GM23248 (cell line): Measurements from ENCODE around the gene PIP5K1B. TPM values are rescaled to one million over a fixed set of nuclear protein-coding genes. Genes with fewer than 3 reads are reported as not detected.
"Not testable (repeated sequence)": the region's sequence is repeated elsewhere in the genome, so short reads cannot be mapped to it uniquely, and the experiment has no call there.

ENCODE experiments used
- DNase-seq: peaks from one replicate; pipeline ENCODE4 v3.0.0-alpha.2; 2015
- H2AFZ ChIP-seq: fragments of 200-600 bp; sonication (generic); 2 replicates; pipeline ENCODE4 v1.6.1; 2016; ENCODE audit warnings: antibody characterized with exemption
- H3F3A ChIP-seq: fragments of 200-600 bp; sonication (generic); 2 replicates; pipeline ENCODE4 v1.6.1; 2016; ENCODE audit warnings: mild to moderate bottlenecking, antibody characterized with exemption, mixed run types; ENCODE audit not compliant: insufficient read depth
- H3K27ac ChIP-seq: fragments of 200-600 bp; sonication (generic); 2 replicates; pipeline ENCODE4 v1.5.1; 2016; ENCODE audit warnings: mild to moderate bottlenecking
- H3K27me3 ChIP-seq: fragments of 200-600 bp; sonication (generic); replicated peaks from 2 replicates; pipeline ENCODE4 v1.6.1; 2016; ENCODE audit warnings: mild to moderate bottlenecking; ENCODE audit not compliant: insufficient read depth
- H3K36me3 ChIP-seq: fragments of 200-600 bp; sonication (generic); 2 replicates; pipeline ENCODE4 v1.6.1; 2016; ENCODE audit warnings: low read depth, mild to moderate bottlenecking
- H3K4me1 ChIP-seq: fragments of 200-600 bp; sonication (generic); 2 replicates; pipeline ENCODE4 v1.6.1; 2016; ENCODE audit warnings: mild to moderate bottlenecking; ENCODE audit not compliant: insufficient read depth
- H3K4me2 ChIP-seq: fragments of 200-600 bp; sonication (generic); one replicate; pipeline ENCODE4 v1.6.1; 2016; ENCODE audit warnings: mild to moderate bottlenecking; ENCODE audit not compliant: unreplicated experiment
- H3K4me3 ChIP-seq: fragments of 200-600 bp; sonication (generic); 2 replicates; pipeline ENCODE4 v1.5.1; 2016; ENCODE audit warnings: mild to moderate bottlenecking
- H3K79me2 ChIP-seq: fragments of 200-600 bp; sonication (generic); 2 replicates; pipeline ENCODE4 v1.6.1; 2016; ENCODE audit warnings: mild to moderate bottlenecking; ENCODE audit not compliant: insufficient read depth
- H3K9ac ChIP-seq: fragments of 200-600 bp; sonication (generic); 2 replicates; pipeline ENCODE4 v1.6.1; 2016; ENCODE audit warnings: mild to moderate bottlenecking
- H3K9me2 ChIP-seq: fragments of 200-600 bp; sonication (generic); 2 replicates; pipeline ENCODE4 v1.6.1; 2016; ENCODE audit warnings: mixed run types, mild to moderate bottlenecking, moderate library complexity; ENCODE audit not compliant: insufficient read depth
- H3K9me3 ChIP-seq: fragments of 200-600 bp; sonication (generic); one replicate; pipeline ENCODE4 v1.6.1; 2017; ENCODE audit warnings: low read depth
- H4K20me1 ChIP-seq: fragments of 200-600 bp; sonication (generic); 2 replicates; pipeline ENCODE4 v1.6.0; 2016; ENCODE audit not compliant: insufficient read depth
- EZH2 ChIP-seq: fragments of 200-600 bp; sonication (generic); IDR thresholded peaks from 2 replicates; pipeline ENCODE4 v1.6.1; 2018; ENCODE audit warnings: antibody characterized with exemption, mild to moderate bottlenecking; ENCODE audit not compliant: insufficient read depth, poor library complexity, severe bottlenecking
- EZH2phosphoT487 ChIP-seq: fragments of 200-600 bp; sonication (generic); IDR thresholded peaks from 2 replicates; pipeline ENCODE4 v1.6.1; 2018; ENCODE audit warnings: antibody characterized with exemption, moderate library complexity, mild to moderate bottlenecking, low read depth; ENCODE audit not compliant: insufficient read depth
- WGBS, 2 experiments: methylation state at CpG; one replicate each; pipeline ENCODE4 v1.1.6; 2015 to 2017; ENCODE audit warnings: low lambda C conversion rate in 2 of 2, low coverage in 1 of 2; ENCODE audit errors: missing lambda C conversion rate in 2 of 2; 5-methylcytosine and 5-hydroxymethylcytosine counted together
- in situ Hi-C: fragments of 300-500 bp; cut with MboI; formaldehyde crosslinking; loops from 2 replicates; pipeline ENCODE4 v1.15.0; 2020
- polyA plus RNA-seq: library from polyadenylated mRNA; unstranded; fragments of >200 nt; fragmentation: Nextera tagmentation; extraction: Ambion mirVana; gene quantifications from 2 replicates; pipeline ENCODE4 v1.2.1, GENCODE V29; 2016
- total RNA-seq: library from RNA; depleted of rRNA; stranded (reverse); fragments of >200 nt; shearing (Covaris generic); gene quantifications from 2 replicates; pipeline ENCODE4 v1.2.3, GENCODE V29; 2014

Gene PIP5K1B
- total and polyA plus RNA-seq, 2 experiments from 2014 or later, result not detected

DNA sequence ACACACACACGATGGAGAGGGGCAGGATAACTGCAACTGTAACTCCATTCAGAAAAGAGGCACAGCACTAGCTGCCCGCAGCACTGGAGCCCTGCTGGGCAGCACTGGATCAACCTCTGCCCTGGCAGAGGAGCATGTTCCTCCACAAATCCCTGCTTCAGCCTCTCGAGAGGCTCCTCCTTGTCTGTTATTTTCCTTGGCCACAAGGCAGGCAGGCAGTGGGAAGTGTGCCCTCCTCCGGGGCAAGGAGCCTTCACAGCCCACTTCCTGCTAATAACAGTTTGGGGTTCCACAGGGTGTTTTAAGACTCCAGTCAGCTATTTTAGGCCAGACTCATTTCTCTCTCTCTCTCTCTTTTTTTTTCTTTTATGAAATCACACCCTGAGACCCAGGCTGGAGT lies 342.3 kb downstream of the PIP5K1B start:
- H2AFZ ChIP-seq, result no peak overlapping the region
- WGBS, 2 experiments, result 79 to 86% methylated on average over 4 of the region's 4 CpGs
- H3K4me2 ChIP-seq, result no peak overlapping the region

DNA sequence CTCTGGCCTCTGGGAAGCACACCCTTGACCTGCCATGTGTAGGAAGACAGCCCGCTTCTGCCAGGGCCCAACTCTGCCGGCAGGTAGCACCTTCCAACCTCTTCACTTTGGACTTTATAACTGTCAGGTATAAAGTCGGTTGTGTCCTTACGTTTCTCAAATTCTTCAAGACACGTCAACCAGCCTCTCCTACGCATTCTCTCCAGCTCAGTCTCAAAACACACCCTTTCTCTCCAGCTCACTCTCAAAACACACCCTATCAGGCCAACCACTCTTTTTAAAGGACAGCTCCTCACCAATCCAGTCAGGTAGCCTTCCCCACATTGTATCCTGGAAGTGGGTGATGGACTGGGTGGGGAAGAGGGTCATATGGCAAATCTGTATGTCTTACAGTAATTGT lies 344.1 kb downstream of the PIP5K1B start:
- 93 to 96% methylated on average over 6 of the region's 6 CpGs for WGBS, 2 experiments
- Histone ChIP-seq H3K4me3 (no peak overlapping the region), H3K27me3 (no peaks in the 10 kb centered on the region), H3K4me1 (peaks cover 6% of the 10 kb centered on the region; the same call in 1 of the 2 replicates), H3K4me2 (no peak overlapping the region), H3K9ac (no peak overlapping the region), H3K27ac (no peak overlapping the region), H3F3A (no peaks in the 10 kb centered on the region), H4K20me1 (no peaks in the 10 kb centered on the region), H3K36me3 (no peaks in the 10 kb centered on the region), H3K9me3 (no peaks in the 10 kb centered on the region), H3K9me2 (no peaks in the 10 kb centered on the region), H2AFZ (no peak overlapping the region), H3K79me2 (no peaks in the 10 kb centered on the region)
- no peak for DNase-seq
- in situ Hi-C loops, result no loop called here
- TF ChIP-seq EZH2phosphoT487 (no peak), EZH2 (no peak)

More for the DNA sequence above, 342.3 kb downstream of the PIP5K1B start:
- Histone ChIP-seq H3K4me1 (peaks cover 6% of the 10 kb centered on the region; the same call in 1 of the 2 replicates), H3K79me2 (no peaks in the 10 kb centered on the region), H3K9ac (no peak overlapping the region), H3K4me3 (no peak overlapping the region), H3F3A (no peaks in the 10 kb centered on the region), H4K20me1 (no peaks in the 10 kb centered on the region), H3K27ac (no peak overlapping the region), H3K9me3 (no peaks in the 10 kb centered on the region), H3K36me3 (no peaks in the 10 kb centered on the region), H3K9me2 (no peaks in the 10 kb centered on the region), H3K27me3 (no peaks in the 10 kb centered on the region)
- TF ChIP-seq EZH2phosphoT487 (no peak), EZH2 (no peak)
- no peak for DNase-seq
- in situ Hi-C loops, result no loop called here

DNA sequence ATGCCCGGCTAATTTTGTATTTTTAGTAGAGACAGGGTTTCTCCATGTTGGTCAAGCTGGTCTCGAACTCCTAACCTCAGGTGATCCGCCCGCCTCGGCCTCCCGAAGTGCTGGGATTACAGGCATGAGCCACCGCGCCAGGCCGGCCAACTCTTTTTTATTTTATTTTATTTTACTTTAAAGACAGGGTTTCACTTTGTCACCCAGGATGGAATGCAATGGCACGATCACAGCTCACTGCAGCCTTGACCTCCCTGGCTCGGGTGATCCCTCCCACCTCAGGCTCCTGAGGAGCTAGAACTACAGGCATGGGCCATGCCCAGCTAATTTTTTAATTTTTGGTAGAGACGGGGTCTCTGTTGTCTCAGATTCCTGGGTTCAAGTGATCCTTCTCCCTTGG lies 345.9 kb downstream of the PIP5K1B start:
- in situ Hi-C loops, H4K20me1 ChIP-seq, H3K36me3 ChIP-seq, H3F3A ChIP-seq, DNase-seq, H3K9ac ChIP-seq, H3K79me2 ChIP-seq, H3K4me2 ChIP-seq, H3K27ac ChIP-seq, H3K4me3 ChIP-seq, H2AFZ ChIP-seq, H3K9me3 ChIP-seq, H3K9me2 ChIP-seq, H3K27me3 ChIP-seq, H3K4me1 ChIP-seq: not testable (repeated sequence)
- 95 to 99% methylated on average over 12 of the region's 12 CpGs for WGBS, 2 experiments

DNA sequence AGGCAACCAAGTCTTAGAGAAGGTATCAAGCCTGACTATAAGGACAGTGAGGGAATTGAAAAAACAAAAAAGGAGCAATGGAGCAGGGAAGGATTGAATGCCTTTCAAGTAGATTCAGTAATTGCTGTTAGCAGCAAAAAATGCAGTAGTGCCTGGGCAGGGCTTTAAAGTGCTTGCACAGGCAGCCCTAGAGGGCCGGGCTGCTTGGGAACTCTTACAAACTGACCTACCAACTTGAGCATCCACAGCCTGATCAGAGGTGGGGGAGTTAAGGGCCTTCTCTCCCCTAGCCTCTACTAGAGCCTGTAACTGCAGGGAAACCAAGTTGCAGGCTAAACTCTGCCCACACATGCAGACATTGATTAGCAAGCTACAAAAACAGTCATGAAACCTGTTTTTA lies 349.9 kb downstream of the PIP5K1B start:
- Histone ChIP-seq H3K27ac (no peak overlapping the region), H3K9me2 (no peaks in the 10 kb centered on the region), H2AFZ (no peak overlapping the region), H3K4me3 (no peak overlapping the region), H4K20me1 (no peaks in the 10 kb centered on the region), H3K9me3 (no peaks in the 10 kb centered on the region), H3K27me3 (no peaks in the 10 kb centered on the region), H3K79me2 (no peaks in the 10 kb centered on the region), H3F3A (no peaks in the 10 kb centered on the region), H3K9ac (no peak overlapping the region), H3K4me2 (no peak overlapping the region), H3K36me3 (no peaks in the 10 kb centered on the region), H3K4me1 (no peaks in the 10 kb centered on the region)
- DNase-seq, result no peak
- 75 to 100% methylated on average over 1 of the region's 1 CpG for WGBS, 2 experiments
- in situ Hi-C loops, result loop anchor here (5.0 kb wide), 1 partner anchor 137 kb away; no protein-coding TSS in a partner anchor
- TF ChIP-seq EZH2, result no peak
- TF ChIP-seq EZH2phosphoT487, result no peak

DNA sequence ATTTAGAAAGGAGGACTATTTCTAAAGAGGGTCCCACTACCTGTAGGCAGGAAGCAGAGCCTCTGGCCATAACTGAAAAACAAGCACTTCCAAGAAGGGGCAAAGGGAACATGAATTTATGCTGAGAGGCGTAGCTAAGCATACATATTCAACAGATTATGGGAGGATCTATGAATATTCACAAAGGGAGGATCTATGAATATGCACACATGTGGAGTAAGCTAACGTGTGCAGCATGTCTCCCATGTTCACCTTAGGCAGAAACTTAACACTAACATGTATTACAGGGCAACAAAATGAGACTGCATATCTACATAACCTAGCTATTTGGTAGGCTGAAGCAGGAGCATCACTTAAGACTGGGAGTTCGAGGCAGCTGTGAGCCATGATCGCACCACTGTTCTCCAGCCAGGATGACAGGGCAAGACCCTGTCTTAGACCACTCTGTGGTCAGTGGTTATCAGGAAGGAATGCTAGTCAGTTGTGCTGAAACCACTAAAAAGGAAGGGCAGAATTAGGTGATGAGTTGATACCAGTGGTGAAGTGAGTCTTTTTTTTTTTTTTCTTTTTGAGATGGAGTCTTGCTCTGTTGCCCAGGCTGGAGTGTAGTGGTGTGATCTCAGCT lies 351.3 kb downstream of the PIP5K1B start:
- in situ Hi-C loops, result loop anchor here (5.0 kb wide), 1 partner anchor 136 kb away; no protein-coding TSS in a partner anchor

More for the DNA sequence above, 351.3 kb downstream of the PIP5K1B start:
- Histone ChIP-seq H3K9ac (no peak overlapping the region), H3K9me2 (no peaks in the 10 kb centered on the region), H3K36me3 (no peaks in the 10 kb centered on the region), H3K27ac (no peak overlapping the region), H3K4me1 (no peaks in the 10 kb centered on the region), H3K79me2 (no peaks in the 10 kb centered on the region), H3F3A (no peaks in the 10 kb centered on the region), H3K4me3 (no peak overlapping the region), H2AFZ (no peak overlapping the region), H3K4me2 (no peak overlapping the region), H3K27me3 (no peaks in the 10 kb centered on the region), H4K20me1 (no peaks in the 10 kb centered on the region), H3K9me3 (no peaks in the 10 kb centered on the region)
- WGBS, 2 experiments, result 92 to 98% methylated on average over 4 of the region's 4 CpGs
- TF ChIP-seq EZH2 (no peak), EZH2phosphoT487 (no peak)
- DNase-seq, result no peak
